Kidney epithelial cell (primary cell): ENCODE data around the gene PTGIS. TPM values are rescaled to one million over a fixed set of nuclear protein-coding genes. Genes with fewer than 3 reads are reported as not detected.
"Not testable (repeated sequence)": the region's sequence is repeated elsewhere in the genome, so short reads cannot be mapped to it uniquely, and the experiment has no call there.

Source experiments
- DNase-seq: peaks from one replicate; pipeline ENCODE4 v3.0.0-alpha.2; 2010; ENCODE audit warnings: low read depth
- H3K27me3 ChIP-seq: 2 replicates; pipeline ENCODE4 v1.6.0; 2011; ENCODE audit warnings: low read length; ENCODE audit not compliant: control insufficient read depth, insufficient read depth
- H3K36me3 ChIP-seq: 2 replicates; pipeline ENCODE4 v1.5.1; 2011; ENCODE audit warnings: low read length; ENCODE audit not compliant: control insufficient read depth, insufficient read depth
- H3K4me3 ChIP-seq: 2 replicates; pipeline ENCODE4 v1.5.1; 2011; ENCODE audit warnings: low read depth, mild to moderate bottlenecking, control low read depth, low read length
- CTCF ChIP-seq: IDR thresholded peaks from 2 replicates; pipeline ENCODE4 v1.5.1; 2011; ENCODE audit warnings: mild to moderate bottlenecking, moderate library complexity, low read length, control low read depth, inconsistent platforms; ENCODE audit not compliant: insufficient read depth, poor library complexity, severe bottlenecking
- total RNA-seq: library from RNA; depleted of rRNA; stranded (reverse); fragments of >200 nt; gene quantifications from 2 replicates; pipeline ENCODE4 v1.2.3, GENCODE V29; 2015

Gene PTGIS
- total RNA-seq, 1 donor from 2014 or later, result 0.88 TPM

DNA sequence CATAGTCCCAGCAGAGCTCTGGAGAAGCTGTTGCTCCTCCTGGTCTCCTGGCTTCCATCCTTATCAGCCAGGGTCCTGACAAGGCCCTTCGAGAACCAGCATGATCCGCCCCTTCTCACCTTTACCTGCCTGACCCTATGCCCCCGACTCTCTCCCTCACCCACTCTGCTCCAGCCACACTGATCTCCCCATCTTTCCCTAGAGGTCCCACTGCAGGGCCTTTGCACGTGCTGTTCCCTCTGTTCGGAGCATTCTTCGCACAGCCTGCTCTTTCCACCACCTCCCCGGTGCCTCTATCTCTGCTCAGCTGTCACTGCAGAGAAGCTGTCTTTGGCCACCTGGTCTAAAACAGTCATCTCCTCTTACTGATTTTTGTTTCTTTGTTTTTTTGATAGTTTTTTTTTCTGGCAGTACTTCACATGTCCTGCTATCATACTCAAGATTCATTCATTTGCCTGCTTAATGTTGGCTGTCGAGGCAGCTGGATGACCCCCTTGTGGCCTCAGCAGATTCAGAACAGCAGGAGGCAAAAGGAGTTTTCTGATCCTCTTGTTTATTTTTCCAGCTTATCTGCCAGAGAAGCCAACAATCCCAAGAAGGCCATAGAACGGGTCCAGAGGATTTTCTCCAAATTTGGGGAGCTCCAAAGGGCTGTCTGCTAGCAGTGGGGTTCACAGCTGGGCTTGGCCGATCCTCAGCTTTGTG lies 1.6 kb upstream of the PTGIS start:
- TF ChIP-seq CTCF, result no peak
- Histone ChIP-seq H3K36me3 (no peaks in the 10 kb centered on the region), H3K27me3 (peaks cover 24% of the 10 kb centered on the region)

GRCh38 chr20:49568278-49569151 lies 578 bp upstream of the PTGIS start:
- DNase-seq, result no peak

More for the DNA sequence above, 1.6 kb upstream of the PTGIS start:
- no peak for DNase-seq
- no peak overlapping the region for H3K4me3 ChIP-seq

GRCh38 chr20:49566401-49567364 lies 1.3 kb downstream of the PTGIS start:
- TF ChIP-seq CTCF, result no peak
- peaks cover 24% of the 10 kb centered on the region for H3K27me3 ChIP-seq
- H3K36me3 ChIP-seq, result no peaks in the 10 kb centered on the region
- no peak for DNase-seq
- no peak overlapping the region for H3K4me3 ChIP-seq

More at GRCh38 chr20:49568278-49569151, 578 bp upstream of the PTGIS start:
- no peak for TF ChIP-seq CTCF
- Histone ChIP-seq H3K27me3 (peaks cover 24% of the 10 kb centered on the region), H3K4me3 (no peak overlapping the region), H3K36me3 (no peaks in the 10 kb centered on the region)

- peaks cover 22% of the 10 kb centered on the region for H3K27me3 ChIP-seq
- not testable (repeated sequence) for DNase-seq, H3K36me3 ChIP-seq, H3K4me3 ChIP-seq
Measured at GRCh38 chr20:49564991-49565390, 2.9 kb downstream of the PTGIS start.

DNA sequence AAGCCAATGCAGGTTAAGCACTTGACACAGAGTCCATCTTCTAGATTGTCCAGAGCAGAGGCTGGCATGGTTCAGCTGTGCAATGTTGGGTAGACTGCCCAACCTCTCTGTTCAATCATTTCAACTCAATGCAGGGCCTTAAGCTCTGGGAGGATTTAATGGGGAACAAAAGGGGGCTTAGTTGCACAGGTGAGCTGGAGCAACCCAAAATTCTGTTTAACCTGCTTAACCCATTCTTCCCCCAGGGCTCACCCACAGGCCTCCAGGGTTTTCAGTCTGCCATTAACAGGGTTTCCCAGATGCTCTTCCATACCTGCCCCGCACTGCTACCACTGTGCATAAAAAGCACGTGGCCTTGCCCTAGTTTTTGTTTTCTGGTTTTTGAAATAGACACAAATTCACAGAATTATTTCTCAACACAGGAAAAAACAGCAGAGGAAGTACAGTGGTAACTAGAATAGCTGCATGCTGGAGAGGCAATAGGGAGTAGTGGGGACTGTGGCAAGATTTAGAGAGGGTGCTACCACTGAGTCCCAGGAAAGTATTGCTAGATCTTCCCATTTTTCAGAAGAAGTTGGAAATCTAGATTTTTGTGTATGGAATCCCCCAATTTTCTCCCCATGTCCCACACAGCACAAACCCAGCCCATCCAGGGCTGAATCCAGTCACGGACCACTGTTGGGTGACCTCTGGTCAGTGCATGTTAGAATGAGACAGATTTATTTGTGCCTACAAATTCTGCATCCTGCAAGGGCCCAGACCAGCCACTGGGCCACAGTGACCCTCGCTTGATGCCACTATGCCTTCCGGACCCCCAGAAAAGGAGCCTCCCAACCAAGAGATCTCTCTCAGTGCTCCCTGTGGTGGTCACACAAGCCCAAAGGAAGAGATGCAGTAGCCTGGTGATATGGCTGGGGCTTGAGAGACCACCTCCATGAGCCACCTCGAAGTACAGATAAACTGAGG lies 4.6 kb downstream of the PTGIS start:
- no peak for TF ChIP-seq CTCF
- no peak for DNase-seq
- no peaks in the 10 kb centered on the region for H3K36me3 ChIP-seq
- H3K4me3 ChIP-seq, result no peak overlapping the region
- peaks cover 7% of the 10 kb centered on the region for H3K27me3 ChIP-seq
